GM19452 (cell line): ENCODE measurements around the gene FOXQ1.
"Not testable (repeated sequence)": the region's sequence is repeated elsewhere in the genome, so short reads cannot be mapped to it uniquely, and the experiment has no call there.

Source experiments
- ATAC-seq: cut with Tn5 transposase; IDR thresholded peaks from one replicate; pipeline ENCODE4 v1.9.1; 2021; ENCODE audit not compliant: unreplicated experiment

The FOXQ1 gene

GRCh38 chr6:1318584-1318983 lies 6.7 kb downstream of the FOXQ1 start:
- ATAC-seq, result not testable (repeated sequence)

- no peak for ATAC-seq
Observed at GRCh38 chr6:1321738-1322137, 9.8 kb downstream of the FOXQ1 start.

GRCh38 chr6:1322156-1322555 lies 10.3 kb downstream of the FOXQ1 start:
- ATAC-seq, result no peak

GRCh38 chr6:1322696-1323219 lies 10.9 kb downstream of the FOXQ1 start:
- ATAC-seq, result no peak

- no peak for ATAC-seq
Observed at GRCh38 chr6:1324936-1325335, 13.0 kb downstream of the FOXQ1 start.

- no peak for ATAC-seq
Observed at GRCh38 chr6:1325461-1326309, 13.8 kb downstream of the FOXQ1 start.

GRCh38 chr6:1326535-1327121 lies 14.7 kb downstream of the FOXQ1 start:
- no peak for ATAC-seq

GRCh38 chr6:1327630-1328029 lies 15.7 kb downstream of the FOXQ1 start:
- ATAC-seq, result no peak

GRCh38 chr6:1328129-1328800 lies 16.4 kb downstream of the FOXQ1 start:
- no peak for ATAC-seq

GRCh38 chr6:1329708-1330107 lies 17.8 kb downstream of the FOXQ1 start:
- no peak for ATAC-seq

- no peak for ATAC-seq
Observed at GRCh38 chr6:1334684-1335083, 22.8 kb downstream of the FOXQ1 start.

- no peak for ATAC-seq
Observed at GRCh38 chr6:1335367-1336037, 23.6 kb downstream of the FOXQ1 start.

- no peak for ATAC-seq
Observed at GRCh38 chr6:1336246-1336843, 24.4 kb downstream of the FOXQ1 start.

- ATAC-seq, result no peak
Observed at GRCh38 chr6:1337791-1338190, 25.9 kb downstream of the FOXQ1 start.

- ATAC-seq, result no peak
Observed at GRCh38 chr6:1346101-1346500, 34.2 kb downstream of the FOXQ1 start.

GRCh38 chr6:1346558-1347091 lies 34.7 kb downstream of the FOXQ1 start:
- no peak for ATAC-seq

- no peak for ATAC-seq
Observed at GRCh38 chr6:1347161-1347560, 35.3 kb downstream of the FOXQ1 start.

GRCh38 chr6:1348675-1349074 lies 36.8 kb downstream of the FOXQ1 start:
- ATAC-seq, result no peak

- no peak for ATAC-seq
Observed at GRCh38 chr6:1349655-1350054, 37.8 kb downstream of the FOXQ1 start.

GRCh38 chr6:1351381-1352008 lies 39.6 kb downstream of the FOXQ1 start:
- no peak for ATAC-seq
